HUDEP-2 (cell line): ENCODE data around the gene RIMS3.
"Not testable (repeated sequence)": the region's sequence is repeated elsewhere in the genome, so short reads cannot be mapped to it uniquely, and the experiment has no call there.

Experiments used
- DNase-seq, 76 experiments: peaks; one replicate each; lab custom pipeline; 2025; ENCODE audit not compliant: unreplicated experiment in 76 of 76; lab: John Stamatoyannopoulos, UW

RIMS3 gene

DNA sequence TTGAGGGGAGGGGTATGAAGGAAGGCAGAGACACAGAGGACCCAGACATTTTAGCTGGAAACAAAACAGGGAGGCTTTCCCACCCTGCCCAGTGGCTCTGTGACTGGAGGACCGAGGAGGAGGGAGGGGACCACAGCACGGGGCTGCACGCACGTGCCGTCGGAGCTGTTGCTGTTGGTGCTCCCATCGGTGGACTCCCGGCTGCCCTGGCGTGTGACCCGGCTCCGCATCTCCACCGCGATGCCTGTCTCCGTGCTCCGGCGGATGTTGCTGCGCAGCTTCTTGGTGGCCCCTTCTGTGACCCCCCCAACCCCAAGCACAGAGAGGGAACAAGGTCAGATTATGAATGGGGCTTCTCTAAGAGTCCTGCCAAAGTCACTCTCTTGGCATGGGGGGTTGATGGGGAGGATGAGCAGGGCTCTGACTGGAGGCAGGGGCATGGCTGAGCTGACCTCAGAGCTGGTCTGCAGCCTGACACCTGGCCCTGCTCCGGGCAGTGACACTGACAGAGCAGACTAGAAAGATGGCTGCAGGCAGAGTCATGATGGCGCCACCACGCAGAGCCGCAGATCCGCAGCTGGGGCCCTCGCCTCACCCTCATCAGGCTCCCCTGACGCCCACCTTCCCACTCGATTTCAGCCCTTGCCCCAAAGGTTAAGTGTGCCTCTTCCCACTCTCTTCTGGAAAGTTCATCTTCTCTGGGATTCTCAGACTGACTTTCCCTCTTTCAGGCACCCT lies 29.6 kb downstream of the RIMS3 start:
- DNase-seq, result no peak

DNA sequence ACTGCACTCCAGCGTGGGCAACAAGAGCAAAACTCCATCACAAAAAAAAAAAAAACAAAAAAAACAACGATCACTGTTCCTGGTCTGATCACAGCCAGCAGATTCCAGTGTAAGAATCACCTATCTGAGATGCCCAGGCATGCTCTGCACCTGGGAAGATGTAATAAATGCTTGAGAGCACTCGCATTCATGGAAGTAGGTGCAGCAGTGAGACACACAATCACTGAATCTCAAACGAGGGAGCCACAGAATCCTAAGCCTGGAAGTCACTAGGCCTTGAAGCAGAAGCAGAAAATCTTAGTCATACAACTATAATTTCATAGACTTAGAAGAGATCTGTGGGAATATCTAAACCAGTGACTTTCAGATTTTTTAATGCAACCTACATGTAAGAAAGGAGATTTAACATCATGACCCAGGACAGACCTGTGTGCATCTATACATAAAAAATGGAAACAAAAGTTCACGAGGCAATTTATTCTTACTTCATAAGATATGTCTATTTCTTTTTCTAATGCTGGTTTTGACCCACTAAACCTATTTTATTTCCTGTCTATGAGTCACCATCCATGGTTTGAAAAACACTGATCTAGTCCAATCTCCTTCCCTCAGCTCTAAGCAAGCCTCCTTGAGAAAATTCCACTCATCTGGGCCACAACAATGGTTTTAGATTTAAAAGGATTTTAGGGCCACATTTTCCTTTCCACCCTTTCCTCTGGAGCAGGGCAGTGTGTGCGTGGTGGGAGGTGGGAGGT lies 30.4 kb downstream of the RIMS3 start:
- no peak for DNase-seq

DNA sequence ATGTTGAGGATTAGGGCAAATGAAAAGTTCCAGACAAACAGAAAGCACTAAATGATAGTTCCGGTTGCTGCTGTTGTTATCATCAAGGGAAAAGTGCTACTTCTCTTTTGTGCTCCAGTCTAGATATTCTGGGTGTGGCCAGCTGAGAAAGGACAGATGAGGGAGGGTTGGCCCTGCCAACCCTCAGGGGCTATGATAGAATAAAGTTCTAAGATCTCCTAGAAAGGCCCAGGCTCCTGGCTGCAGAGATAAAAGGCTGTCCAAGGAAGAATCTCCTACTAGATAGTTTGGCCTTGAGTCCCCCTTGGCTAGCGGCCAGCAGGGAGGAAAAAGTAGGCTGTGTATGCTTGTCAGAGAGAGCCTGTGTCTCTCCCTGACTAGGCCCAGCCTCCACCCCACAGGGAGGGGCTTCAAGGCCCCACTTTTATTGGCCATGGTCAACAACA lies 31.5 kb downstream of the RIMS3 start:
- DNase-seq, result peak in 75 of 76 experiments; percentile 42 to 99 (median 94)

- DNase-seq, result peak in 11 of 76 experiments; percentile 7 to 69 (median 42)
These were observed 32.0 kb downstream of the RIMS3 start for GRCh38 chr1:40633523-40633922.

- peak in 59 of 76 experiments; percentile 8 to 70 (median 41) for DNase-seq
These were observed 34.8 kb downstream of the RIMS3 start for GRCh38 chr1:40630488-40631223.

GRCh38 chr1:40629546-40629945 lies 35.9 kb downstream of the RIMS3 start:
- DNase-seq, result not testable (repeated sequence)

DNA sequence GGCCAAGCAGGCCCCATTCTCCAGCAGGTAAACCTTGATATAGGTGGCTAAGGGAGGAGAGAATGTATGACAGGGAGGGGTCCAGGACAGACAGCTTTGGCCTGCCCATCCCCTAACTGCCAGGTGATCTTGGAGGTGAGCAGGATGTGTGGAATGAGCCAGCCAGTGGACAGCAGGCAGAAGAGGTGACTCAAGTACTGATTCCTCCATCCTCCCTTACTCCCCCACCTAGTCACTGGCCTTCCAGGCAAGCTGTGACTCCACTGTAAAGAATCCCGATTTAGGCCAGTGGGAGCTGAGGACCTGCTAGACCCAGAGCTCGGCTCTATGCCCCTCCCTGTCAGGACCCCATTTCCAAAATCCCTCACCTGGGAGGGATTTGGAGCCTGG lies 36.6 kb downstream of the RIMS3 start:
- no peak for DNase-seq

- no peak for DNase-seq
These were observed 37.2 kb downstream of the RIMS3 start for GRCh38 chr1:40627987-40628902.

DNA sequence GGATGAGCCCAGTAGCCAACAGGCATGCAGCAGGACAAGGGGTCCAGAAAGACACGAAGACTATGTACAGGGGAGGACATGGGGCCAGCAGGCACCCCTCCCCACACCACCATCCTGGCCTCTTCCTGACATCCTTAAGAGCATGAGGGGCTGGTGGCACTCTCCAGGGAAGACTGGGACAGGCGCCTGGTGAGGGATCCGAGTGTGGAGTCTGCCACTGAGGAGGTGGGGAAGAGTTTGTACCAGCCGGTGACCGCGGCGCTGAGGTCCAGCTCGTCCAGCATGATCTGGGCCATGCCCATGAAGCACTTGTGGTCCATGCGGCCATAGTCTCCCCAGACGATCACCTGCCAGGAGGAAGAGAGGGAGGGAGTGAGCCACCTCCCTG lies 39.1 kb downstream of the RIMS3 start:
- DNase-seq, result no peak

GRCh38 chr1:40625476-40626382 lies 39.8 kb downstream of the RIMS3 start:
- DNase-seq, result no peak

- peak in 58 of 76 experiments; percentile 5 to 70 (median 40) for DNase-seq
These were observed 40.4 kb downstream of the RIMS3 start for GRCh38 chr1:40625076-40625475.

DNA sequence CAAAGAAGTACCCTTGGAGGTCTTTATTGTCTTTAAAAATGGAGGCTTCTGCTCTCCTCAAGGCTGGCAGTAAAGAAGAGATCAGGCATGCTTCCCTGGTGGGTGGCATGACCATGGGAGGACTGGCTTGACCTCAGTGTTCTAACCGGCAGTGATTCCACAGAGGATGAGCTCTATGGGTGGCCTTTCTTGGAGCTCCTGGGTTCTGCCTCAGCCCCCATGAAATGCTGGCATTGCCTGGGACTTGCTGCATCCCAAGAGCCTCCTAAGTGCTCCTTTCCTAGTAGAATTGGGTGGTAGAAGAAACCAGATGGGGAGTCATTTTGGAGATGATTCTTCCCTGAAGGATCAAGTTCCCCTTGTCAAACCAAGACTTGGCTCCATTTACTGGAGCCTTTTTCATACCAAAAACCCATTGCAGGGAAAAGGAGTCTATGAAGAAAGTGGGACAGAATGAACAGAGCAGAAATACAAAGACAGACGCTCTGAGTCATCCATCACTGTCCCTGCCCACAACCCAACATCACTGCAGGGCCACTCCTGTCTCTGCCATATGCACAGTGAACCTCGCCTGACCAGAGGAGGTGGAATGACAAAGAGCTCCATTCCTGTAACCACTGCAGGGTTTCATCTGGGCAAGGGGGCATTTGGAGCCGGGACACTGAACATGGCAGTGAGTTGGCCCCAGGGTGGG lies 42.4 kb downstream of the RIMS3 start:
- no peak for DNase-seq

GRCh38 chr1:40621821-40622450 lies 43.5 kb downstream of the RIMS3 start:
- DNase-seq, result no peak

DNA sequence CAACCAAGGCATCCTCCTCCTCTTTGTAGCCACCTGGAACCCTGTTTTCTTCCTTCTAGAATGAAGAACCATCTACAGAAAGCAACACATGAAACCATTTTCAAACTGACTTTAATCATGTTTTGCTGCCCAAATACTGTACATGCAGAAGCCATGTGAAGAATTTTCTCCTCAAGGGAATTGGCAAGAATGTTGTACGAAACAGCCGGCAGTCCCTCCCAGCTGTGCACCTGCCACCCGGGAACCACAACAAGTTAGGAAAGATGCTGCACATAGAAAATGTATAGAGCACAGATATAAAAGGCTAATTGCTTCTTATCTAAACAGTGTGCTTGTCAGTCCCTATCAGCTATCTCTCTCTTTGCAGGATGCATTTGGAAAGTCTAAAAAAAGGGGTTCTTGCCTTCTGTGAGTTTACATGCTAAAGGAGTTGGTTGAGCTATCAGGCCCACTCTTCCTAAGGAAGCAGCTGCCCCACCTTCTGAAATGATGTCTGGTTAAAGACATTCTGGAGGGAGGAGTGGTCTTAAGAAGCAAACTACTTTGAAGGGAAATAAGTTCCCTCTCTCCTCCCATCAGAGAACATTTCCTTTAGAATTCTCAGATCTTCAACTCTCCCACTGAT lies 44.8 kb downstream of the RIMS3 start:
- no peak for DNase-seq

DNA sequence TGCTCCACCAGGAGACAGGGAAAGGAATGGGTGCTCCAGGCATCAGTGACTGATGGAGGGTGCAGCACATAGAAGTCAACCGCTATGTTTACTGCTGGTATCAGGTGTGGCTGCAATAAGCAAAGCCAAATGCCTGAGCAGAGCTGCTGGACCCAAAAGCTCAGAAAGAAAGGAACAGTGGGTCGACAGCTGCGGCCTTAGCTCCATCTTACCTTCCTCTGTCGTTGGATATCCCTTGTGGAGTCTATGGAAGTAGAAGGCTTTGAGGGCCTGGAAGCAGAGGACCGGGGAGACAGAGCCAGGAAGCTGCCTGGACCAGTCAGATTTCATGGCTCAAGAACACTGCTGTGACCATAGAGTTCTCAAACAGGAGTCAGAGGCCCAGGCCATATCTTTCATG lies 45.3 kb downstream of the RIMS3 start:
- DNase-seq, result no peak

- DNase-seq, result no peak
These were observed 47.4 kb downstream of the RIMS3 start for GRCh38 chr1:40618108-40618507.

DNA sequence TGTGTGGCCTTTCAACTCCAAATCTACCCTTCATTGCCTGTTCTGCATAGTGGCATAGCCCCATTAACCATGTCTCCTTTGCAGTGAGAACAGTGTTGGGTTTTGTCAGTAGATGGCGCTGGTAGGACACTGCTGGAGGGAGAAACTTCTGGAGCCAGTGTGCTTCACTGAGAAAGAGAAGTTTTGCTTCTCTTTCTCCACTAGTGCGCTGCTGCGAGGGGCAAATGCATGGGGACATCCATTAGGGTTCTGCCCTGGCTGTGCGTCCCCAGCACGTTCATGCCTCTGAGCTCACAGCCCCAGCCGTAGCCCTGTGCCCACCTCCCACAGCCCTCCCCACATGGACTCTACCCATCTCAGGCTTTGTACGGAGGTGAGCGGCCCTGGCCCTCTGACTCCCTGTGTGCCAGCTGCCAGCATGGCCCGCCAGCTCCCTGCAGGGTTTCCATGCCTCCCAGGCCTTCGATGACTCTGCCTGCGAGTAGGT lies 53.1 kb downstream of the RIMS3 start:
- peak in 61 of 76 experiments; percentile 6 to 84 (median 46) for DNase-seq

DNA sequence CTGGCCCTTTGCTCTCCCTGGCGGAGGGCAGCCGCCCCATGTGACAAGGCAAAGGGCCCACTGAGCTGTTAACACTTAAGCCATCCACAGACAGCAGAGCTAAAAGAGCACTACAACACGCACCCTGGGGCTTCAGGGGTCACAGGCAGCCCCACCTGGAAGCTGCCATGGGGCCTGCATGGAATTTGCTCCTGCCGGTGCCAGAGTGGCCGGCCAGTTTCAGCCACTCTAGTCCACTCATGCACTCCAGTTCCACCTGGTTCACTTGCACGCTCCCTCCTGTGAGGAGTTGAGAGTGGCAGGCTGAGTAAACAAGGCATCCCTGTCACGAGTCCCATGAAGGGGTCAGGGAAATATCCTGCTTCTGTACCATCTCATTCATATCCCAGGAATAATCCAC lies 55.3 kb downstream of the RIMS3 start:
- DNase-seq, result no peak
